ENCODE measurements around the gene DPF3.

GRCh38 chr14:72904840-72905561, 11.1 kb upstream of the DPF3 start:
- TF ChIP-seq CTCF (IDR thresholded peaks at IDR 0.05): peak; percentile 83 to 96 (median 91)
- TF ChIP-seq POLR2A (IDR thresholded peaks at IDR 0.05): no peak

Measured in heart left ventricle (tissue), 13 donors.